Vagina (tissue), 2 donors: ENCODE results near the gene AGPAT2.

Experiments used
- POLR2A ChIP-seq, 2 donors: fragments of 450-650 bp; IDR thresholded peaks; one replicate each; pipeline ENCODE4 v1.6.1; 2017; ENCODE audit warnings: antibody characterized with exemption in 2 of 2, mild to moderate bottlenecking in 2 of 2, moderate library complexity in 2 of 2
- POLR2AphosphoS5 ChIP-seq, 2 donors: sonication (generic); formaldehyde crosslinking; IDR thresholded peaks; one replicate each; pipeline ENCODE4 v1.9.0; 2017; ENCODE audit warnings: antibody characterized with exemption in 2 of 2, mild to moderate bottlenecking in 2 of 2, low read depth in 1 of 2; ENCODE audit not compliant: insufficient read depth in 1 of 2
- TF ChIP-seq, protein P1 (sequence below), 3 experiments: fragments of 450-650 bp in 2 of 3; fragments of 200-600 bp in 1 of 3; sonication (generic) in 1 of 3; IDR thresholded peaks; one replicate each; pipeline ENCODE4 v1.5.1; 2017 to 2019; ENCODE audit warnings: antibody characterized with exemption in 3 of 3, mild to moderate bottlenecking in 2 of 3, moderate library complexity in 2 of 3

DNA sequence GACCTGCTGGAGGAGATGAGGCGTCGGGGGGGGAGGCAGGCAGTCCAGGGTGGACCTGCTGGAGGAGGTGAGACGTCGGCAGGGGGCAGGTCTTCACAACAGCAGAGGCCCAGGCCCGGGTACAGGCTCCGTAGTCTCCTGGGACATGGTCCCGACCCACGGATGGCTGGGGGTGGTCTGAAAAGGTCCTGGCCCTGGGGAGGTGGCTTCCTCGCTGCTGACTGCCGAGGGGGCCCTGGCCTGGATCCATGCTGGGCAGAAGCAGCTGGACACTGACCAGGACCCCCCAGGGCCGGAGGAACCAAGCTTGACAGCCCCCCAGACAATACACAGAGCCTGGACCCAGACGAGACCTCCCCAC lies 16.0 kb downstream of the AGPAT2 start:
- TF ChIP-seq, protein P1, sequence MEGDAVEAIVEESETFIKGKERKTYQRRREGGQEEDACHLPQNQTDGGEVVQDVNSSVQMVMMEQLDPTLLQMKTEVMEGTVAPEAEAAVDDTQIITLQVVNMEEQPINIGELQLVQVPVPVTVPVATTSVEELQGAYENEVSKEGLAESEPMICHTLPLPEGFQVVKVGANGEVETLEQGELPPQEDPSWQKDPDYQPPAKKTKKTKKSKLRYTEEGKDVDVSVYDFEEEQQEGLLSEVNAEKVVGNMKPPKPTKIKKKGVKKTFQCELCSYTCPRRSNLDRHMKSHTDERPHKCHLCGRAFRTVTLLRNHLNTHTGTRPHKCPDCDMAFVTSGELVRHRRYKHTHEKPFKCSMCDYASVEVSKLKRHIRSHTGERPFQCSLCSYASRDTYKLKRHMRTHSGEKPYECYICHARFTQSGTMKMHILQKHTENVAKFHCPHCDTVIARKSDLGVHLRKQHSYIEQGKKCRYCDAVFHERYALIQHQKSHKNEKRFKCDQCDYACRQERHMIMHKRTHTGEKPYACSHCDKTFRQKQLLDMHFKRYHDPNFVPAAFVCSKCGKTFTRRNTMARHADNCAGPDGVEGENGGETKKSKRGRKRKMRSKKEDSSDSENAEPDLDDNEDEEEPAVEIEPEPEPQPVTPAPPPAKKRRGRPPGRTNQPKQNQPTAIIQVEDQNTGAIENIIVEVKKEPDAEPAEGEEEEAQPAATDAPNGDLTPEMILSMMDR (IDR thresholded peaks at IDR 0.05) = no peak
- TF ChIP-seq POLR2AphosphoS5 (IDR thresholded peaks at IDR 0.05; ENCODE audit: insufficient read depth in 1 of 2, low read depth in 1 of 2) (no peak), POLR2A (IDR thresholded peaks at IDR 0.05) (no peak)
